Measurements from ENCODE around the gene TCL1A.
"Not testable (repeated sequence)": the region's sequence is repeated elsewhere in the genome, so short reads cannot be mapped to it uniquely, and the experiment has no call there.

The TCL1A gene

GRCh38 chr14:95677179-95677835, 36.6 kb downstream of the TCL1A start:
- Mint-ChIP-seq H3K4me1 (no peaks in the 10 kb centered on the region), H3K36me3 (no peaks in the 10 kb centered on the region), H3K27me3 (peaks cover 30% of the 10 kb centered on the region), H3K27ac (no peak overlapping the region), H3K9me3 (no peaks in the 10 kb centered on the region), H3K4me3 (no peak overlapping the region)
- DNase-seq = no peak
- CTCF ChIA-PET = no interaction called here

GRCh38 chr14:95675486-95675885, 38.4 kb downstream of the TCL1A start:
- CTCF ChIA-PET = no interaction called here
- Mint-ChIP-seq H3K9me3 (no peaks in the 10 kb centered on the region), H3K36me3 (no peaks in the 10 kb centered on the region), H3K4me1 (no peaks in the 10 kb centered on the region), H3K4me3 (no peak overlapping the region), H3K27ac (no peak overlapping the region), H3K27me3 (peaks cover 28% of the 10 kb centered on the region)
- no peak for DNase-seq

DNA sequence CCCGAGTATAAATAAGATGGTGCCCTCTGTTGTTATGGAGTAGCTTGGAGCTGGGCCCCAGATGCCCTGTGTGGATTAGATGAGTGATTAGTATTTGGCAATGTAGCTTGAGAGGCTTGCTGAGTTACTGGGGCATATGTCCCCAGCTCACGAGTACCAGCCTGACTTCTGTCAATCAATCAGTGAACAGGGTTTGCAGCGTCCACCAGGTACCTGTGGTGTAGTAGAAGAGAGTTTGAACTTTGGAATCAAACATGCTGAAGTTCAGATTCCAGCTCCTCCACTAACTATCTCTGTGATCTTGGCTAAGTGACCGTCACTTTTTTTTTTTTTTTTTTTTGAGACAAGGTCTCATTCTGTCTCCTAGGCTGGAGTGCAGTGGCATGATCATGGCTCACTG, 39.3 kb downstream of the TCL1A start:
- H3K4me3 Mint-ChIP-seq = no peak overlapping the region
- no peaks in the 10 kb centered on the region for H3K36me3 Mint-ChIP-seq
- no peak overlapping the region for H3K27ac Mint-ChIP-seq
- no peaks in the 10 kb centered on the region for H3K4me1 Mint-ChIP-seq
- no peaks in the 10 kb centered on the region for H3K9me3 Mint-ChIP-seq
- peaks cover 20% of the 10 kb centered on the region for H3K27me3 Mint-ChIP-seq
- DNase-seq = no peak
- CTCF ChIA-PET = no interaction called here

GRCh38 chr14:95668235-95668772, 45.6 kb downstream of the TCL1A start:
- no peak for DNase-seq
- Mint-ChIP-seq H3K36me3 (no peaks in the 10 kb centered on the region), H3K9me3 (no peaks in the 10 kb centered on the region), H3K4me1 (no peaks in the 10 kb centered on the region), H3K4me3 (no peak overlapping the region), H3K27me3 (peaks cover under 1% of the 10 kb centered on the region), H3K27ac (no peak overlapping the region)
- CTCF ChIA-PET = no interaction called here

DNA sequence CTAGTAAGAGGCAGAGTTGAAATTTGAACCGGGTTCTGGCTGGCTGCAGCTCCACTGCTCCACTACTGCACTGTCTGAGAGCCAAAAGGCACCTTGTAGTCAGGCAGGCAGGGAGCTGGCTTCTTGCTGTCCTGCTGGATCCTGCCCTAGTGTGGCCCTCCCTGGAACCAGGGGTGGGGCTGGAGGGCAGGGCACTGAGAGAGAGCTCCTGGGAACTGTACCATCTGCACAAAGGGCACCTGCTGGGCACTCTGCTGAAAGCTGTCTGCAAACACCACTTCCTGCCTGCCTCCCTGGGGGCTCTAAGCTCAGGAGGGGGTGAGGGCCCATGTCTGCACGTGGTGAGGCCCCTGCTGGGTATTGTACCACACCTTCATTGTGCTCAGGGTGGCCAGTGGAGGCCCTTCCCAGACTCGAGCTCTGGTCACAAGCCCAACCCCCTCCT, 46.7 kb downstream of the TCL1A start:
- Mint-ChIP-seq H3K9me3 (no peaks in the 10 kb centered on the region), H3K27ac (no peak overlapping the region), H3K36me3 (no peaks in the 10 kb centered on the region), H3K4me3 (no peak overlapping the region), H3K4me1 (peaks cover 6% of the 10 kb centered on the region), H3K27me3 (no peaks in the 10 kb centered on the region)
- CTCF ChIA-PET = interaction anchor here (1.2 kb wide), 1 partner anchor 16 kb away, joined by 5 read pairs; no protein-coding TSS in a partner anchor
- DNase-seq = no peak

- CTCF ChIA-PET = no interaction called here
- Mint-ChIP-seq H3K4me3 (no peak overlapping the region), H3K4me1 (peaks cover 7% of the 10 kb centered on the region), H3K9me3 (no peaks in the 10 kb centered on the region), H3K36me3 (no peaks in the 10 kb centered on the region), H3K27me3 (no peaks in the 10 kb centered on the region), H3K27ac (no peak overlapping the region)
- DNase-seq = no peak
Observed at GRCh38 chr14:95666450-95666849, 47.5 kb downstream of the TCL1A start.

DNA sequence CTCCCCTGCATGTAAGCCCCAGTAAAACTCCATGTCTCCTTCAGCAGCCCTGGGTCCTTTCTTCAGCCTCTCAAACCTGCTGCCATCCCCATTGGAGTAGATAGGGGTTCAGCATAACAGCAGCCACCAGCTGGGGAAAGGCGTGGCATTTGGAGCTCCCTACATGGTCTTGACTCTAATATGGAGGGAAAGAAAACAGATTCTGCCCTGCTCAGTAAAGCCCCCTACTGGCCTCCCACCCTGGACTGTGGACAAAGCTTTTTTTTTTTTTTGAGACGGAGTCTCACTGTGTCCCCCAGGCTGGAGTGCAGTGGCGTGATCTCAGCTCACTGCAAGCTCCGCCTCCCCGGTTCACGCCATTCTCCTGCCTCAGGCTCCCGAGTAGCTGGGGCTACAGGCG, 48.4 kb downstream of the TCL1A start:
- DNase-seq, H3K4me1 Mint-ChIP-seq, H3K9me3 Mint-ChIP-seq, H3K36me3 Mint-ChIP-seq, H3K27me3 Mint-ChIP-seq, H3K27ac Mint-ChIP-seq, H3K4me3 Mint-ChIP-seq: not testable (repeated sequence)
- CTCF ChIA-PET = interaction anchor here (1.0 kb wide), 1 partner anchor 19 kb away, joined by 3 read pairs; no protein-coding TSS in a partner anchor

GRCh38 chr14:95664546-95664945, 49.4 kb downstream of the TCL1A start:
- CTCF ChIA-PET = interaction anchor here (1.0 kb wide), 1 partner anchor 19 kb away, joined by 3 read pairs; no protein-coding TSS in a partner anchor
- H3K4me1 Mint-ChIP-seq = peaks cover 7% of the 10 kb centered on the region
- no peak for DNase-seq
- no peaks in the 10 kb centered on the region for H3K9me3 Mint-ChIP-seq
- H3K27ac Mint-ChIP-seq = no peak overlapping the region
- H3K27me3 Mint-ChIP-seq = peaks cover 5% of the 10 kb centered on the region
- no peak overlapping the region for H3K4me3 Mint-ChIP-seq
- H3K36me3 Mint-ChIP-seq = no peaks in the 10 kb centered on the region

- no peak for DNase-seq
- Mint-ChIP-seq H3K4me1 (peaks cover 7% of the 10 kb centered on the region), H3K27ac (no peak overlapping the region), H3K9me3 (no peaks in the 10 kb centered on the region), H3K27me3 (peaks cover 5% of the 10 kb centered on the region), H3K36me3 (no peaks in the 10 kb centered on the region), H3K4me3 (no peak overlapping the region)
- CTCF ChIA-PET = no interaction called here
Observed at GRCh38 chr14:95664066-95664465, 49.9 kb downstream of the TCL1A start.

GRCh38 chr14:95663226-95663797, 50.6 kb downstream of the TCL1A start:
- Mint-ChIP-seq H3K36me3 (no peaks in the 10 kb centered on the region), H3K27me3 (peaks cover 5% of the 10 kb centered on the region), H3K27ac (no peak overlapping the region), H3K9me3 (no peaks in the 10 kb centered on the region), H3K4me1 (peaks cover 7% of the 10 kb centered on the region), H3K4me3 (no peak overlapping the region)
- CTCF ChIA-PET = no interaction called here
- DNase-seq = no peak

DNA sequence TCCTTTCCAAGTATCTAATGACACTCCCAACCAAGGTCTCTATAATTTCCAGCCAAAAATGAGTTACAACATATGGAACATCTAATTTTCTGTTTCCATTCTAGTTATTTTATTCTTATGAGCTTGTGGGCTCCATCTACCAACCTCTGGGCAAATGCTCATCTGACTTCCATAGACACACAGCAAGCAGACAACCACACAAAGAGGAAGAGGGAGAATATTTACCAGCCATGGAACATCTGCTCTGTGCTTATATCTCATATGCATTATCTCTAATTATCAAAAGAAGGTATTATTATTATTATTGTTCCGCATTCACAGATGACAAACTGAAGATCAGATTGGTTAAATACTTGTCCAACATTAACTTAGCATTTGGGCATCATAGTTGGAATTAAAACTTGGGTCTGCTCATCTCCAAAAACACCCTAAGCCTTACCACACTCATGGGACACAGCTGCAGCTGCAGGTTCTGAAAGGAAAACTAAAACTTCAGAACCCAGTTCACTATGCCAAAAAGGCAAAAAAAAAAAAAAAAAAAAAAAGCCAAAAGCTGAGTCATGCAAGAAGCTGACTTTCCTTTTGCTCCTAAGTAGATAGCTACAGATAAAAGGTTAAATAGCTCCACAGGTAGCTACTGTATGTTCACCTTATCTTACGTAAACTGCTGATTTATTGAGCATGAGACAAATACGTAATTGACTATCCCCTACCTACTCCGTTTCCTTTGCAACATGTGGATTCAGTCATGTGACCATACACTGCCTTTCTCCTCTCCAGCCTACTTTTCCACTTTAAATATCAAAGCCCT, 51.3 kb downstream of the TCL1A start:
- peaks cover 5% of the 10 kb centered on the region for H3K27me3 Mint-ChIP-seq
- DNase-seq = no peak
- H3K9me3 Mint-ChIP-seq = no peaks in the 10 kb centered on the region
- H3K27ac Mint-ChIP-seq = no peak overlapping the region
- no peak overlapping the region for H3K4me3 Mint-ChIP-seq
- no peaks in the 10 kb centered on the region for H3K36me3 Mint-ChIP-seq
- peaks cover 7% of the 10 kb centered on the region for H3K4me1 Mint-ChIP-seq
- CTCF ChIA-PET = no interaction called here

- DNase-seq = no peak
- no peaks in the 10 kb centered on the region for H3K9me3 Mint-ChIP-seq
- peaks cover 7% of the 10 kb centered on the region for H3K4me1 Mint-ChIP-seq
- no peak overlapping the region for H3K4me3 Mint-ChIP-seq
- CTCF ChIA-PET = no interaction called here
- H3K27ac Mint-ChIP-seq = no peak overlapping the region
- H3K36me3 Mint-ChIP-seq = no peaks in the 10 kb centered on the region
- peaks cover 5% of the 10 kb centered on the region for H3K27me3 Mint-ChIP-seq
Observed at GRCh38 chr14:95660651-95661515, 53.0 kb downstream of the TCL1A start.

DNA sequence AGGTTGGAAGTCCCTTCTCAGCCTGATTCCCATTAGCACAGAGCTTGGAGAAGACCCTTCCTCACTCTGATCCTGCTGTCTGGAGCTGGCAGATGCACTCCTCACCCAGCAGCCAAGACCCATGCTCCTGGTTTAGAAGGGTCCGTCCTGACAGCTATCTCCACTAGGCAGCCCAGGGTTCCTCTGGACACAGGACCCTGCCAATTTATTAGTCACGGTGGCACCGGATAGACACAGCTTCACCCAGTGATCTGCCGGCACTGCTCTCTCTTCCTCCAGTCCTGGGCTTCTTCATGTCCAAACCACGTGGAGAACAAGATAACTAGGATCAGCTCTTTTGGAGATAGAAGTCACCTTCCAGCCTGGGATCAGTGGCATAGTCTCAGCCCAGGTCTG, 53.9 kb downstream of the TCL1A start:
- Mint-ChIP-seq H3K27me3 (peaks cover 5% of the 10 kb centered on the region), H3K4me1 (peaks cover 7% of the 10 kb centered on the region), H3K36me3 (no peaks in the 10 kb centered on the region), H3K27ac (no peak overlapping the region), H3K4me3 (no peak overlapping the region), H3K9me3 (no peaks in the 10 kb centered on the region)
- CTCF ChIA-PET = no interaction called here
- no peak for DNase-seq
